Bone marrow (tissue), 2 donors: ENCODE results near the gene CHST14.

Experiments used
- DNase-seq, 2 donors: peaks; one replicate each; lab custom pipeline; 2025; lab: John Stamatoyannopoulos, UW

The CHST14 gene

DNA sequence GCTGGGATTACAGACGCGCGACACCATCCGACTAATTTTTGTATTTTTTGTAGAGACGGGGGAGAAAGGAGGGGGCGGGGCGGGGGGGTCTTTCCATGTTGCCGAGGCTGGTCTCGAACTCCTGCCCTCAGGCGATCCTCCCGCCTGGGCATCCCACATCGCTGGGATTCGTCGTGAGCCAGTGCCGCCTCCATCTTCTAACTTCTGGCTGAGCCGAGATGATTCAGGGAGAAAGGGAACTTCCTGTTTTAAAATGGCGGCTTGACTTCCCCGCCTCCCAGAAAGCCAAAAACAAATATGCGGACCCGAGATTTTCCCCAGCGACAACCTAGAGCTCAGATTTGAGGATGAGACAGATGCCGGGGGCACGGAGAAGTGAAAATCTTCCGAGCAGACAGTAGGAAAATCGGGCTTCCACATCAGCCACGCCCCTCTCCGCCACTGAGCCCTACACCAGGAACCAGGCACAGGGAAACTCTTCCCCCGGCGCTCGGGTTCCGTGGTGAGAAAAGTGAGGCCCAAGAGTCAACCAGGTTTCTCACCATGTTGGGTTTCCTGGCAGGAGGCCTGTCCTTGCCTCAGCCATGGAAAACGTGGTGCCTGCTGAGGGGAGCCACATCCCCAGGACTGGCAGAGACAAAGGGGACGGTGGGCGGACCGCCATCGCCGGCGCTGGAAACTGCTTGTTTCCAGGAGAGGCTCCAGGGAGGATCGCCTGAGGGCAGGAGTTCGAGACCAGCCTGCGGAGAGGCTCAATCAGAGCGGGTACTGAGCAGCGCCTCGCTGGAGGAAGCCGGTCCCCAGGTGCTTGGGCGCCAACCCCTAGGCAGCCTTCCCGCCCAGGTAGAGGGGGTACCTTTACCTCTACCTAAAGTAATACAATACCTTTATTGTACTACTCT, 18.7 kb downstream of the CHST14 start:
- no peak for DNase-seq

DNA sequence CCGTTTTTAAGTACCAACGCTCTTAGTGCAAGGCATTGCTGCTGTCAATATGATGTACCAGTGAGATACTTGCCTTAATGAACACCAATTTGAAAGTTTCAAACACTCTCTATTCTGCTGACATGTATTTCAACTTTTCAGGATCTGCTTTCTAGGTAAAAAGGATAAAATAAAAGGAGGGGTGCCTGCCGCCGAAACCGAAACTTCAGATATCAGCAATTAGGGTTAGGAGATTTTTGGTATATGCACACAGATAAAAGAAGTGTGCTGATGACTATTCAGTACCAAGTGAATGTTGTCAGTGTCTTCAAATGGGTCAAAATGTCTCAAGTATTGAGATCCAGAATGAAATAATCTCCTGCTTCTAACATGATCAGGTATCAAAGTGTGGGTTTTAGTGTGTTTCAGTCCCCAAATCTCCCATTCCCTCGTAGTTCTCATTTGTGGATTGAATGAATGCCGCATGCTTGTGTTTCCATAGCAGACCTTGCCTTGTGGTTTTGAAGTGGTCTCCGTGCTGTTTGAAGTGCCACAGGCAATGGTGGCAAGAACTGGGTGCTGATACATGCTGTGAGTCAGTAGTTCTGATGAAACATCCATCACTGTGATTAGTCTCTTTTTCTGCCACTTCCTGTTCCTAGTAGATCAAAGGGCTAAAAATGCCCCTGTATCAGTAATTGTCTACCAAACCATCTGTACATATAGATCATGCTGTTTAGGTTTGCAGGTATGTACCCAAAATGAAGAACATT, 22.5 kb downstream of the CHST14 start:
- DNase-seq = peak in 1 of 2 donors; percentile 13

DNA sequence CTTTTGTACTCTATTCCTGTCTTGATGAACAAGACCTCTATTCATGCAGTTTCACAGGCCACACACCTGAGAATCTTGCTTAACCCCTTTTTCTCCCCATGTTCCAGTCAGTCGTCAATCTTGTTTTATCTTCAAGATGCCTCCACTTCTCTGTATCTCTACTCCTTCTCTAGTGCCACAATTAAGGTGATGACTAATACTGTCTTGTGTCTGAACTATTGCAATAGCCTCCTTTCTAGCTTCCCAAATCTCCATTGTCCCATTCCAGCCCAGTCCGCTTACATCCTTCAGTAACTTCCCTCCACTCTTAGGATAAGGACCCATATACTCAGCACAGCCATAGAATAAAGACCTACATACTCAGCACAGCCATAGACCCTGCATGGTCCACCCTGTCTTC, 24.7 kb downstream of the CHST14 start:
- no peak for DNase-seq

GRCh38 chr15:40498418-40498817, 27.6 kb downstream of the CHST14 start:
- no peak for DNase-seq

DNA sequence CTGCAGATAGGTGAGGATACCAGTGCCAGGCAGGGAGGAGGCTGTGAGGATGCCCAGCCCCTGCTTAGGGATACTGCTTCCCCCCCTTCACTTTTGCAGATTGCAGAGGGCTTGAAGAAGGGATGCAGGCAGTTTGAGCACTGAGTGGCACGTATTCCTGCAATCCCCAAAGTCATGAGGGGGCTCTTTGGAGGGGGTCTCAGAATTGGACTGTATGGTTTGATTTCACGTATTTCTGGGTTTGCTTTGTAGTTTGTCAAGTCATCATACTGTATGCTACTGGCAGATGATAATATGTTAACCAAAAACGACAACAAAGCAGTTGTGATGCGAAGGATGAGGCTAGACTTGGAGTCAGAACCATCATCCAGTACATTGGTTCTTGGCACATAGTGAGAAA, 28.1 kb downstream of the CHST14 start:
- no peak for DNase-seq

DNA sequence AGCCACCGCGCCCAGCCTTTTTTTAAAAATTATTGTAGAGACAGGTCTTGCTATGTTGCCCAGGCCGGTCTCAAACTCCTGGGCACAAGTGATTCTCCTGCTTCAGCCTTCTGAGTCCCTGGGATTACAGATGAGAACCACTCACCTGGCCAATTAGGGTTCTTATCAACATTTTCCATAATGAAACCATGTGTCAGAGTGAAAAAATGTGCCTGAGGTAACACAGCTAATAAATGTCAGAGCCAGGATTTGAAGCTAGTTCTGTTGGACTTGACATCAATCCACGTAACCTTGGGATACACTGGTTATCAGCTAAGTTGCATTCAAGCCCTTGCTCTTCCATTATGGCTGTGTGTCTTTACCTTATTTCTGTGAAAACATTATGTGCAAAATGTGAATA, 29.1 kb downstream of the CHST14 start:
- DNase-seq = no peak

DNA sequence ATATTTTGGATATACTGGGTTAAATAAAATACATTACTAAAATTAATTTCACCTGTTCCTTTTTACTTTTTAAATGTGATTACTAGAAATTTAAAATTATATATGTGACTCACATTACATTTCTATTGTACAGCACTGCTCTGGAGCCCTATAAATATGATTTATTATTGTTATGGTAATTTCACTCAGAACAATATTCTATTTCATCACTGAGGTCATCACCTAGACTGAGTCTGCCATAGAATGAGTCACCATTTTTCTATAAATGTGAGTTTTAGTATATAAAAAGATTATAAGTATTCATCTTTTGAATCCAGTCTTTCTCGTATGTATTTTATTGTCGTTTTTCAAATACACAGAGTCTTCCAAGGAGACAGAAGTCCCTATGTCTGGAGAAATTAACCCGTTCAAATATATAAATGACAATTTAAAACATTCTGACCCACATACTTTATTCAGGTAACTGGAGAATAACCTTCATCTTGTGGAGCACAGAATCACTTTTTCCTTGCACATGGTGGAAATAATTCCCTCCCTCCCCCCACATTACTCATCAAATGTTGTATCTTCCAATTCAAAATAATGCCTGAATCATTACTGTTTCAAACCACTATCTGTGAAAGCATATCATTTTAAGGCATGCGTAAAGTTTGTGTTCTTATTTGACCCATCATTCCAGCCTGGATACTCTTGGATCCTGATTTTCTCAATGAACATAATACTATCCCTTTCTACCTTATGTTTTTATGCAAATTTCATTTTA, 30.0 kb downstream of the CHST14 start:
- DNase-seq = no peak

- no peak for DNase-seq
These were observed 30.7 kb downstream of the CHST14 start for GRCh38 chr15:40501487-40501886.

- DNase-seq = peak in 1 of 2 donors; percentile 38
These were observed 36.3 kb downstream of the CHST14 start for GRCh38 chr15:40506964-40507571.

DNA sequence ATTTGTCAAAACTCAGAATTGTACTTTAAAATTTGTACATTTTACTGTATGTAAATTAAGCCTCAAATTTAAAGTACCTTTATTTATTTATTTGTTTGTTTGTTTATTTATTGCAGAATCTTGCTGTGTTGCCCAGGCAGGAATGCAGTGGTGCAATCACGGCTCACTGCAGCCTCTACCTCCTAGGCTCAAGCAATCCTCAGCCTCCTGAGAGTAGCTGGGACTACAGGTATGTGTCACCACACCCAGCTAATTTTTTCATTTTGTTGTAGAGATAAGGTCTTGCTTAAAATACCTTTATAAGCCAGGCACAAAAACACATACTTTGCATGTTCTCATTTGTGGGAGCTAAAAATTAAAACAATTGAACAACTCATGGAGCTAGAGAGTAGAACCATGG, 37.4 kb downstream of the CHST14 start:
- no peak for DNase-seq

GRCh38 chr15:40510201-40510600, 39.4 kb downstream of the CHST14 start:
- DNase-seq = no peak

- DNase-seq = no peak
These were observed 40.3 kb downstream of the CHST14 start for GRCh38 chr15:40511093-40511471.

GRCh38 chr15:40511472-40512133, 40.8 kb downstream of the CHST14 start:
- no peak for DNase-seq

GRCh38 chr15:40512440-40512839, 41.7 kb downstream of the CHST14 start:
- DNase-seq = no peak

DNA sequence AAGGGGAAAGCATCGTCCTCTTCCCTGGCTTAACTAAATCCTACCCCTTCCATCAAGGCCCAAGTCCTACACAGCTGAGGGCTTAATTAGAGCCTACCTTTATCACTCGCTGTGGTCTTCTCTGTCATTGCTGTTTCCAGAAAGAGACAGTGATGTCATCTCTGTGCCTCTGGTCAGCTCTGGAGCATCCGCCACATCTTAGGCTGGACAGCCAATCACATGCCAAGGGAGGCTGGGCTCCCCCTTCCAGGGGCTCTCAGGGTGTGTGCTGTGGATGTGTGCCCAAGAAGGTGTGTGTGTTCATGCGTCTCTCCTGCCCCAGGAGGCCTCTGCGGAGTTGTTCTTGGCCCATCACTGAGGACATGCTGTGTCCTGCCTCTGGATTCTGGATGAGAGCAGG, 42.8 kb downstream of the CHST14 start:
- no peak for DNase-seq

- no peak for DNase-seq
These were observed 45.5 kb downstream of the CHST14 start for GRCh38 chr15:40516322-40516721.
